GM21529 (cell line): Measurements from ENCODE around the gene RNU6-1.

Source experiments
- ATAC-seq: cut with Tn5 transposase; IDR thresholded peaks from one replicate; pipeline ENCODE4 v1.9.1; 2021; ENCODE audit not compliant: unreplicated experiment

Gene RNU6-1

DNA sequence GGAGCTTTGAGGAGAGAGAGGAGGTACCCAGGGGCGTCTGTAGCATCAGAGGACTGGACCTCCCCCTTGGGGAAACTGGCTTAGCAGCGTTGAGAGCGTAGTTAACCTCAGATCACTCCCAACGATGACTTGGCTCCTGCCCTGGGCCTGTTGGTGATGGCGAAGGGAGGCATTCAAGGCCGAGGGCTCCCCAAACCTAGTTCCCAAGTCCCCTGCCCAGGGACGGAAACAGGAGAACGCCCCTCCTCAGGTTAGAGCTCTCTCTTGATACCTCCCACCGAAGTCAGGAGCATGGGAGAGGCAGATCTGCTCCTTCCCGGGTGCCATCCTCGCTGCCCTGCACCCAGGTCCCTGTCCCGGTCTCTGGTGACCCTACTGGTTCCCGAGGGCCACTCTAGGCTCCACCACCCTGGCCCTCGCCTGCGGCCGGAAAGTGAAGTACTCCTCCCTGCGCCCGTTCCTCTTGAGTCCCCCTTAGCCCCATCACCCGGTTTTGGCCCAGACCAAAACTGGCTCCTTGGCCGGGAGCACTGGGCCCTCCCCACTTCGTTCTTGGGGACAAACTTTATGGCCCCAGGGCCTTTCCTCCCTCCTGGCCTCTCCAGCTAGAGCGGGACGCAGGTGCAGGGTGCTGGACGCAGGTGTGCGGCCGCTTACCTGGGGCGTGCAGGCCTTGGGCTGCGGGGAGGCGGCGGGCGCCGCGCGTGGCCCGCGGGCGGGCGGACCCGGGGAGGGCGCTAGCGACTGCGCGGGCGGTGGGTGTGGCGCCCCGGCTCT lies 17.1 kb downstream of the RNU6-1 start:
- no peak for ATAC-seq

DNA sequence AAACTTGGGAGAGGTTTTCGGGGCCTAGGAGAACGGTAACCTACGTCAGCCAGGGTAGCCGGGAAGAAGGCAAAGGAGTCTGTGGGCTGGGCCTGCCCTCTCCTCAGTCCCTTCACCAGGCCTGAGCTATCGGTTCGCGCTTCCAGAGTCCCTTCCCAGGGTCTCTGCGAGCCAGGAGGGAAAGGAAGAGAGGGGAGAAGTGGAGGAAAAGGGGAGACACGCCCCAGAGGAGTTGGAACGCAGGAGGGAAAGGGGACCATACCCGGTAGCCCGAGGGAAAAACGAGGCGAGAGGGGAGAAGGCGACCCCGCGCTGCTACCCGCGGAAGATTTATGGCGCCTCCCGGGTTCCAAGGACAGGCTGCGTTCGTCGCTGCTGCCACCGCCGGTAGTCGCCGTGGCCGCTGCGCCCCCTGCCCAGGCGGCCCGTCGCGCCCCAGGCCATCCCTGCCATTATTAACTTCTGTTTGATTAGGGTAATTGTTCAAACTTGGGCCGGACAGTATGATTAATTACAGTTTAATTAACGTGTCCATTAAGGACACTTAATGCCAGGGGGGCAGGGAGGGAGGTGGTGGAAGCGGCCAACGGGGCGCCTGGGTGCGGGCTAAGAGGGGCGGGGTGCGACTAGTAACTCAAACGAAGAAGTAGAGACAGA lies 17.9 kb downstream of the RNU6-1 start:
- ATAC-seq: no peak

DNA sequence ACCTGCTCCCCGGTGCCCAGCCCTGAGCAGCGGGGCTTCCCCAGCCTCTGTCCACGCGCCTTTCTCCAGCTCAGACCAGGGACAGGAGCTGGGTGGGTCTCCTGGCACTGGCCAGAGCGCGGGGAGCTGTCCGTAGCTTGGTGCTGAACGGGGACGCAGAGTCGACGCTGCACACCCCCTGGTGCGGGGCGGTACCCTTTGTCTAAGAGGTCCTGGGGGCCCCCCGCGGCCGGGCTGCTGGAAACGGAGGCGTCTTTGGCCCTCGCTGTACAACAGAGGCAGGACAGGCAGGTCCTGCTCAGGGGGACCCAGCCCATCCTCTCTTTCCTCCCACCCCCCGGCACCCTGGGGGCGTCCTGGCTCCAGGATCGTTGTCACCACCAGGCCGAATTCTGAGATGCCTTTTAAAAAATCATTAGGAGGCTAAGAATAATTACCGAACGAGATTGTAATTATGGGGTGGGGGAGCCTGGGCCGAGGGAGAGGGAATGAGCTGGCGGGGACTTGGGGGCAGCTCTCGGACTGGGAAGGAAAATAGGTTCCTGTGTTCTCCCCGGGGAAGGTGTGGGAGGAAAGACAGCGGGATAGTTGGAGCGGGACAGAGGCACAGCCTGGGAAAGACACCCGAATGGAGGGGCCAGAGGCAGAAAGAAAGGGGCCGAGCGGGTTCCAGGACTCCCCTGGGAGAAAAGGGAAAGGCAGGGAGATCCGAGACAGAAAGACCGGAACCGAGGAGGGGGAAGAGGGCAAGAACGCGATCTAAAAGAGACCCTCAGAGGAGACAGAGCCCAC lies 18.7 kb downstream of the RNU6-1 start:
- ATAC-seq: no peak

DNA sequence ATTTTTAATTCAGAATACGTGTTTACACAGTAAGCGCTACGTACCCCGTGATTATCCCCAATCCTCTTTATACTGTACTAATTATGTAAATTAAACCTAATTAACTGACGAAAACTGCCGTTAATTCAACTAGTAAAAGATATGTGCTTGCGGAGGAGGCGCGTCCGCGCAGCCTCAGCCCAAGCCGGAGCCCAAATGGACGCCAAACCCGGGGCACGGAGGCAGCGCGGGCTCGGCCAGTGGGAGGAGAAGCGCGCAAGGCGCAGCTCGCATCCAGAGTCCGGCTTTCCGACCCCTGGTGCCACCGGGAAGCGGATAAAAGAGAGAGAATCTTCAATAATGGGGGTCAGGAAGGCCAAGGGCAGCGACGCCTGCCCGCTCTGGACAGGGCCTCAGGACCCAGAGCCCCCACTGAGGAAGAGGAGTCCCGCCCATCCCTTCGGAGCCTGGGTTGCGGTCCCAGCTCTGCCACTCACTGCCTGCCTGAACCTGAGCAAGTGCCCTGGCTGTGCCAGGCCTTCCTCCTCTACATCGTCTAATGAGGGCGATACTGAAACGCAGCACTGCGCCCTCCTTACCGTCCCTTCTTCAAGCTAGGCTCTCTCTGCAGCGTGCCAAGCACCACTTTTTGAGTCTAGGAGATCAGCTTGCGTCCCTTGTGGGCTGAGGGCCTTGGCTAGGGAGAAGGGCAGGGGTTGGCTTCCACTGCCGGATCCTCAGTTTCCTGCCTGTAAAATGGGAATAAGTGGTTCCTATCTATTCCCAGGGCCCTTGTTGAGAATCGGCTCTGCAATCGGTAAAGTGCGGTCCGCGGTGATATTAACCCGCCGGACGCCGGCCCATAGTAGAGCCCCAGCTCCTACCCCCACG lies 19.5 kb downstream of the RNU6-1 start:
- ATAC-seq: no peak

DNA sequence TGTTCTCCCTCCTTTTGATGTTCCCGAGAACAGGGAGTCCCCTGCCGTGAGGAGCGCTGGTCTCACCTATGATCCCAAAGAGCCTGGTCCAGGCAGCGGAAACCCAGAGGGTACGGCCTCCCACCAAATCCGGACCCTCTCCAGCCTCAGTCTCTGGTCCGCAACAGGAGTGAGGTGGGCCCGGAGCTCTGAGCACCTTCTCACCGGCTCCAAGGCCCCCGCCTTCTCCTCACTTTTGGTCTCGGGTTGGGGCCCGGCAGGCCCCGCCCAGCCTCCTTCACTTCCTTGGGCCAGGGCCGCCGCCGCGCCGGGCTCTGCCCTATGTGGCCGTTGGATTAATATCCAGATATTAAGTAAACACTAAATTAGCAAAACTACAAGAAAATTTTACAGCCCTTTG lies 20.2 kb downstream of the RNU6-1 start:
- ATAC-seq: no peak

DNA sequence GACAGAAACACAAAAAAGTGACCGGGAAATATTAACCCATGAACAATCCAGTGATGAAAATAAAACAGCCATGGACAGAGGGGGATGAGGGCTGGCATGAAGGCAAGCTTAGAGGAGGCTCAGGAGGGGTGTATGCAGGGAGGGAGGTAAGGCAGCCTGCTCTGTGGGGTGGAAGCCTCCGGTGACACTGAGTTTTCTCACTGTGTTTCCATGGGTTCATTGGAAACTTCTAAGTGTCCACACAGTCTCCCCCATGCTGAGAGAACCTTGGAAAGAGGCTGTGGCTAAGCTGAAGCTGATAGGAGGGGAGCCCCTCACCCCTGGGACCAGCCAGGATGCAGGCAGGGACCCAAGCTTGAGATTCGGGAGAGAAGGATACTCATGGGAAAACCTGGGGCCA lies 21.4 kb downstream of the RNU6-1 start:
- ATAC-seq: no peak

DNA sequence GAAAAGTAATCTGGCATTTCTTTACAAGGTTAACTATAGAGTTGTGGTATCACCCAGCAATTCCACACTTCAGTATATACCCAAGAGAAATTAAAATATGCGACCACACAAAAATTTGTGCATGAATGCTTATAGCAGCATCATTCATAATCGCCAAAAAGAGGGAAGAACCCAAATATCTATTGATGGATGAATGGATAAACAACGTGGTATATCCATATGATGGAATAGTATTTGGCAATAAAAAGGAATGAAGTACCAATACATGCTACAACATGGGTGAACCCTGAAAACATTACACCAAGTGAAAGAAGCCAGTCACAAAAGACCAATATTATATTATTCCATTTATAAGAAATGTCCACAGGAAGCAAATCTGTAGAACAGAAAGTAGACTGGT lies 23.2 kb downstream of the RNU6-1 start:
- no peak for ATAC-seq

DNA sequence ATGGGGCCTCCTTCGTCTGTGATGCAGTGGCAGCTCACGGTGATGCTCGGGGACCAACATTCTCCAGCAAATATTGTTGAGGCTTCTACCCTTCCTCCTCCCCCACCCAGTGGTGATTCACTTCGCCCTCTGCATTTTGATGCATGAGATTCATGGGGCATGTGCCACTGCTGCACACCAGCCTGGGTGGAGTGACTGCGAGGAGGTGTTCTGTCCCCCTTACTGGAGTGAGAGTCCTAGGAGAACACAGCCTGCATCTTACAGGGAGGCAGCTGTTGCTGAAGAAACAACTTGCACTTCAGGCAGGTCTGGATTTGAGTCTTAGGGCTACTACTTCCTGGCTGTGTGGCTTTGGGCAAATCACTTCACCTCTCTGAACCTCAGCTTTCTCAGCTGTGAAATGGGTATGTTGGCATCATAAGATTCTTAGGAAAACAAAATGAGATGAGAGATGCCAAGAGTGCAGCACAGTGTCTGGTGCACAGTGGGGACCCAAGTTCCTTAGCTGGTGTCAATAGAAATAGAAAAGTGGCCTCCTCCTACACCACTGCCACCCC lies 24.7 kb downstream of the RNU6-1 start:
- no peak for ATAC-seq

DNA sequence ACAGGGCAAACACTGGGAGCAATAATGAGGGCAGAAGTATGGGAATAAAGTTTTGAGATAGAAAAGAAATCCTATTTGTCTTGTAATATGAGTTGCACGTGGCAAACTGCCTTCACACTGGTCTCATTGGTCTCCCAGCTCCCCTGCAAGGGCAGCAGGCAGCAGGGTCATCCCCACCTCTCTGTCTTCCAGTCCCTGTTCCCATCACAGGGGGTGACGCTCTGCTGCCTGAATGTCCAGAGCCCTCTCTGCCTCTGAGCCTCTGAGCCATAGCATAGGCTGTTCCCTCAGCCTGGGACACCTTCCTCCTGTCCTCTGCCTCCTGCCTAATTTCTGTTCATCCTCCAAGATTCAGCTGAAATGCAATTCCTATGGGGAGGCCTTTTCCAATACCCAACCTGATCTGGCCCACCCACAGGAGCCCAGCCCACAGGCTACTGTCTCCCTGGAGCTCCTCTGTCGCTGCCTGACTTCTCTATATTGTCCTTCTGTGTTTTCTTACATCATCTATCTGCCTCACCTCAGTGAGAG lies 26.7 kb downstream of the RNU6-1 start:
- ATAC-seq: no peak

DNA sequence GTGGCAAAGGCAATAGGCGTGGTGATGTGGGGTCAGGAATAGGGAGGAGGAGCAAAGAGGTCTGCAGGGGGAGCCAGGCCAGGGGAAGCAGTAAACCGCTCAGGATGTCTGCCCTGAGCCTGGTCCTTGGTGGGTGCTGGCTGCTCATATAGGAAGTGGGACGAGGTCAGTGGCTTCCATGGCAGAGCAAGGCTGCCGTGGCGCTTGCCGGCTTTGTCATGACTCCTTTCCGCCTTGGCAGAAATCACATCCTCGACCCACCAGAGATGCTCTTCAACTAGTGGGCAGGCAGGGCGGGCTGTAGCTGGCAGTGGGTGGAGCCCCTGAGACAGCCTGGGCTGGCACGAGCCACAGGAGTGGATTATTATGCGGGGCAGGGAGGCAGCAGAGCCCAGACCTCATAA lies 27.6 kb downstream of the RNU6-1 start:
- no peak for ATAC-seq

DNA sequence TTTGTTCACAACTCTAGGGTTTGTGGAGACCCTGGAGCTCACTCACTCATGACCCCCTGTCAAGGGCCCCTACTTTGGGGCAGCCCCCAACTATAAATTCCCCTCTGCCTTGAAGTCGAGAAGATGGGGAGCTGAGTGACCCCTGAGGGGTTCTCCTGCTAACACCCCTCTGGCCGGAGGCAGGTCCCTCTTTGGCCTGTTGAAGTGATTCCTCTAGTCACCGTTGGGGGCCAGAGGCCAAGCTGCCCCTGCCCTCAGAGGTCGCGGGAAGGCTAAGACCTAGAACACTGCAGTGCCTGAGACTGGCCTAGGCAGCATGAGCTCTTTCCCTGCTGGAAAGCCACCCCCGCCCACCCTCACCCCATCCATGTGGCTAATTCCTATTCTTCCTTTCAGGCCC lies 30.0 kb downstream of the RNU6-1 start:
- ATAC-seq: no peak

DNA sequence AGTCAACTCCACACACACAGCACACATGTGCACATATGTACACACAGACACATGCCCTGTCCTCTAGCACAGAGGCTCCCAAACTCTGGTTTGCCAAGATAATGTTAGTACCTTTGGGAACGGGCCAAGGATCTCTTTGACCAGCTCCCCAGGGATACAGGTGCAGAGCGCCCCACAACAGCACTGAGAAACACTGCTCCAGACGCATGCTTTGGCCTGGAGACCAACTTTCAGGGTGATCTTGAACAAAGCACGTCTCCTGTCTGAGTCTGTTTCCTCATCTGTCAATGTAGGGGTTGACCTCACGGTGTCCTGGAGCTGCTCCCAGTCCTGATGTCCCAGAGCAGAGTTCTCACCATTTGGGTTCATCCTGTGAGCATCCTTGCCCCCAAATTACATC lies 30.4 kb downstream of the RNU6-1 start:
- no peak for ATAC-seq

DNA sequence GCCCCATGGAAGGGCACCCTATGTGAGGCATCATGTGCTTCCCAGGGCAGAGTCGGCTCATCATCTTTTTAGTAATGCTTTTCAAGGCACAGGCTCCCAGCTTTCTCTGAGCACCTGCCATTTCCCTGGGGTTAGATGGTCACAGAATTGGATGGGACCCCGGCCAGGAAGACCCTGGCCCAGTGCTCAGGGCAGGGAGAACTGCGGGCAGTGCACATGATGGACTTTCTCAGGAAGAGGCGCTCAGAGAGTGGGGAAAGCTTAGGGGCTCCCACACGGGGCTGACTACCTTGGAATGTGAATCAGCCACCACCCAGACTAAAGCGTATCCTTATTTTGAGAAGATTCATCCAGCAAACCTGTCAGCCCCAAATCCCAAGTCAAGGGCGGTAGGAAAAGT lies 31.0 kb downstream of the RNU6-1 start:
- no peak for ATAC-seq

DNA sequence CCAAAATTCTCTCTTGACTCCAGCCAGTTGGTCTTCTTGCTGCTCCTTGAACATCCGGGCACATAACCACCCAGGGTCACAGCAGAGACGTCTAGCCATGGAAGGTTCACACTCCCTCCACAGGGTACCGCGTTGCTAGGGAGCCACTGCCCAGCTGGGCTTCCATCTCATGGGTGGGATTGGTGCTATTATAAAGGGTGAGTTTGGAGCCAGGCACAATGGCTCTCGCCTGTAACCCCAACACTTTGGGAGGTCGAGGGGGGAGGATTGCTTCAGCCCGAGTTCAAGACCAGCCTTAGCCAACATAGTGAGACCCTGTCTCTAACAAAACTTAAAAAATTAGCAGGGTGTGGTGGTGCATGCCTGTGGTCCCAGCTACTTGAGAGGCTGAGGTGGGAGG lies 32.0 kb downstream of the RNU6-1 start:
- no peak for ATAC-seq

DNA sequence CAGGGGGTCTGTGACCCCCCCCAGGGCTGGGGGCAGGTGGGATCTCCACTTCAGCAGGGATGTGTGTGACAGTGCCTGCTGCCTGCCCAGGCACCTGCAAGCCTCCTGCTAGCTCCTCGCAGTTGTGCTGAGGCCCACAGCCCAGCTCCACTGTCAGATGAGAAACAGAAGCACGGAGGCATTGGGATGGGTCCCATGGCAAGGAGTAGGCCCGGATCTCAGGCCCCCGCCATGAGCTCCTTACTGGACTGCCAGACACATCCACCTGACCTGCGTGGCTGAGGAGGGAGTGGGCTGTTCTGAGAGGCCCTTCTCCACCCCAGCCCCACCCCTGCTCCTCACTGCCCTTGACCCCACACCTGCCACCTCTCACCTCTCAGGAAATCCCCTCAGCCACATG lies 32.7 kb downstream of the RNU6-1 start:
- no peak for ATAC-seq

DNA sequence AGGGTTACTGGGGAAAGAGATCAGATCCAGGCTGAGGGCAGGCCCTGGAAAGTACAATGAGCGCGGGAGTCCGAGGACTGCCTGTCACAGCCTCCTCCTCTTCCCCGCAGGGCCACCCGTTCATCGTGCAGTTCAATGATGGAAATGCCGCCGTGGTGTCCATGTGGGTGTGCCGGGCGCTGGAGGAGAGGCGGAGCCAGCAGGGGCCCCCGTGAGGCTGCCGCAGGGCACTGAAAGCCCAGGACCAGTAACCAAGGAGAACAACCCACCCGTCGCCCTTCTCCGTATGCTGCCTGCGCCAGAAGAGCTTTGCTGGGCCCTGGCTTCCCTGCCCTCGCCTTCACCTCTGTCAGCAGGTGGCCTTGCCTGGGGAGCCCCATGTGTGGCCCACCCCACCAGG lies 33.3 kb downstream of the RNU6-1 start:
- ATAC-seq: no peak

DNA sequence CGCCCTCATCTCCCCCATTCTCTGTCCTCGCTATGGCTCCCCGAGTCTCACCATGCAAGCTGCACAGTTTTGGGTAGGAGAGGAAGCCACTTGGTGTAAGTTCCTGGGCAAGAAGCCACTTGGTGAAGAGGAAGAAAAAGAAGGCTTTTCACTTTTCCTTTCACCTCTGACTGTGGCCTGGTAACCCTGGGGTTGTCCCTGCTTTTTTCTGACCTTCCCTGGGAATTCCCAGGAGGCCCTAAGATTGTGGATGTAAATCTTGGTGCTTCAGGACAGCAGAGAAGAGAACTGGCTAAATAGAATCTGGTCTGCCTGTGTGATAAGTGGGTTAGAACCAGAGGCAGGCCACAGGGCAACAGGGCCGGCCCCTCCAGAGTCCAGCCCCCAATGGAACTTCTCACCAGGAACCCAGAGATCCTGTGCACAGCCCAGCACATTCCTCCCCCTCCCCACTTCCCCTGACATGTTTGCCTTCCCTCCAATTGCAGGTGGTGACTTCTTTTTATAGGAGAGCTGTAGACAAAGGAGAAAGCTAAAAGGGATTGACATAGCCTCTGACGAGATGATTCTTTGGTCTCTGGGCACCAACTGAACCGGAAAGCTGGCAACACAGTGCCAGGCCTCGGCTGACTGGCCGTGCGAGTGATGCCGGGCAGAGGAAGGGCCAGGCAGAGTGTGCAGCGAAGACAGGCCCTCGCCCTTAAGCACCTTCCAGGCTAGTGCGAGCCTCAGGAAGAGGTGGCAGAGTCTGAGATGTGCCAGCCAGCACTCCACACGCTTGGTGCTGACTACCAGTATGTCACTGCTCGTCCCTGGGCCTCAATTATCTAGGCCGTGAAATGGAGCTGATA lies 34.0 kb downstream of the RNU6-1 start:
- ATAC-seq: no peak

DNA sequence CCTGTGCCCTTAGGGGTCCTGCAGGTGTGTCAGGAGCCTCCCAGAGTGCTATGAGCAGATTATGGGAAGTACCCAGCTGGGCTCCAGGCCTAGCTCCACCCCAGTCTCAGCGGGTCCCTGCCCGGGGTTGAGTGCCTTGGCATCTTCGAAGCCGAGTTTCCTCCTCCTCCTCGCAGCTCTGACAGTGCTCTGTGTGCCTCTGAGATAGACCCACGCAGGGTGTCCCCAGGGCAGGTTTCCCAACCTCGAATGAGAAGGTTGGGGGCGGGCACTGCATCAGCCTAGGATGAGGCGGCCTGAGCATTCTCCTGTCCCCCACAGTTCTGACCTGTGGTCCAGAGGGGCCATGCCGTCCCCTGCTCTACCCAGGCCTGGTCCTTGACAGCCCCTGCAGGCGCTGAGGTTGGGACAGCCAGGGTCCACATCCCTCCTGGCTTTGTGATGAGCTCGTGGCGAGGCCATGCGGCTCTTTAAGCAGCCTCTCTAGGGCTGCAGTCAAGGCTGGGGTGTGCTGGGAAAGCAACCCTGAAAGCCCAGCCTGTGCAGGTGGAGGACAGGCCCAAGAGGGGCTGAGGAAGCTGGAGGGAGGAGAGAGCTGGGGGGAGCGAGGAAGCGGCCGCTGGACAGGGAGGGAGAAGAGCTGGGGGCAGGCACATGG lies 34.7 kb downstream of the RNU6-1 start:
- no peak for ATAC-seq
